ENCODE results near the gene PLB1. TPM values are rescaled to one million over a fixed set of nuclear protein-coding genes. Genes with fewer than 3 reads are reported as not detected.

PLB1 gene
- total RNA-seq, 1 donor from 2014 or later, result 1.0 TPM

- Histone ChIP-seq H3K27ac (ENCODE audit: low read depth, low read length) (peak overlapping the region; percentile 67), H3K27me3 (ENCODE audit: control insufficient read depth in 3 of 3, insufficient read depth in 3 of 3, low read length in 3 of 3) (no peaks in the 10 kb centered on the region), H3K9ac (ENCODE audit: low read depth in 1 of 3, low read length in 3 of 3) (peak overlapping the region; percentile 16 to 51 (median 28)), H3K4me1 (ENCODE audit: control insufficient read depth in 3 of 3, insufficient read depth in 3 of 3, low read length in 3 of 3) (peaks cover 9 to 33% (median 15%) of the 10 kb centered on the region in 3 donors), H3K9me3 (ENCODE audit: control insufficient read depth in 3 of 3, low read length in 3 of 3) (no peaks in the 10 kb centered on the region), H3K4me3 (ENCODE audit: low read length in 3 of 3) (no peak overlapping the region), H3K36me3 (ENCODE audit: control insufficient read depth in 3 of 3, insufficient read depth in 3 of 3, low read length in 3 of 3) (no peaks in the 10 kb centered on the region)
Observed at GRCh38 chr2:28613633-28614501, 118.0 kb downstream of the PLB1 start.

GRCh38 chr2:28615706-28616105 is 119.8 kb downstream of the PLB1 start:
- no peaks in the 10 kb centered on the region for H3K36me3 ChIP-seq (ENCODE audit: control insufficient read depth in 3 of 3, insufficient read depth in 3 of 3, low read length in 3 of 3)

DNA sequence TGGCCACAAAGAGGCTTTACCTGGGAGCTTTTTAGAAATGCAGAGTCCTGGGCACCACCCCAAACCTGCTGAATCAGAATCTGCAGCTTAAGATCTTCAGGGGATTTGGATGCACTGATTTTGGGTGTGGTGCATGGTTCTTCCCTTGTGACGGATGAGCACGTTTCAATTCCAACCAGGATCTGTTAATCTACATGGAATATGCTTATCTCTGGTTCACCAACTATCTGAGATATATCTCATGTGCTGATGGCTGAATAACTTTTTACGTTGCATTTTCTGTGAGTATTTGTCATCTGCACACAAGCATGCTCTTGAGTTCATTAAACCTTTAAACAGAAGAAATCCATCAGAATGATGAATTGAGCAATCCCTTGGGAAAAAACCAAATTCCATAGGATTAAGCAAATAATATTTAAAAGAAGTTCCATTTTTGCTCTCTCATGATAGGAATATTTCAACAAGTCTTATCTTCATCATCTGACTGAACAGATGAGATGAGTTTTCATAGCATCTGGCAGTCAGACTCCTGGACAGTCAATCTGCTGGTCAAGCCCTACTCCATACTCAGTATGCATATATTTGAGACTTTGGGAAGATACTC is 120.6 kb downstream of the PLB1 start:
- H3K4me1 ChIP-seq (ENCODE audit: control insufficient read depth in 3 of 3, insufficient read depth in 3 of 3, low read length in 3 of 3), result peaks cover 28 to 38% (median 28%) of the 10 kb centered on the region in 3 donors
- no peaks in the 10 kb centered on the region for H3K9me3 ChIP-seq (ENCODE audit: control insufficient read depth in 3 of 3, low read length in 3 of 3)
- no peaks in the 10 kb centered on the region for H3K36me3 ChIP-seq (ENCODE audit: control insufficient read depth in 3 of 3, insufficient read depth in 3 of 3, low read length in 3 of 3)
- H3K4me3 ChIP-seq (ENCODE audit: low read length in 3 of 3), result no peak overlapping the region
- no peaks in the 10 kb centered on the region for H3K27me3 ChIP-seq (ENCODE audit: control insufficient read depth in 3 of 3, insufficient read depth in 3 of 3, low read length in 3 of 3)
- no peak overlapping the region for H3K9ac ChIP-seq (ENCODE audit: low read depth in 1 of 3, low read length in 3 of 3)
- no peak overlapping the region for H3K27ac ChIP-seq (ENCODE audit: low read depth, low read length)

More at GRCh38 chr2:28615706-28616105, 119.8 kb downstream of the PLB1 start:
- no peak overlapping the region for H3K4me3 ChIP-seq (ENCODE audit: low read length in 3 of 3)
- H3K27ac ChIP-seq (ENCODE audit: low read depth, low read length), result no peak overlapping the region
- H3K9me3 ChIP-seq (ENCODE audit: control insufficient read depth in 3 of 3, low read length in 3 of 3), result no peaks in the 10 kb centered on the region
- no peaks in the 10 kb centered on the region for H3K27me3 ChIP-seq (ENCODE audit: control insufficient read depth in 3 of 3, insufficient read depth in 3 of 3, low read length in 3 of 3)
- H3K9ac ChIP-seq (ENCODE audit: low read depth in 1 of 3, low read length in 3 of 3), result no peak overlapping the region
- peaks cover 20 to 36% (median 22%) of the 10 kb centered on the region in 3 donors for H3K4me1 ChIP-seq (ENCODE audit: control insufficient read depth in 3 of 3, insufficient read depth in 3 of 3, low read length in 3 of 3)

DNA sequence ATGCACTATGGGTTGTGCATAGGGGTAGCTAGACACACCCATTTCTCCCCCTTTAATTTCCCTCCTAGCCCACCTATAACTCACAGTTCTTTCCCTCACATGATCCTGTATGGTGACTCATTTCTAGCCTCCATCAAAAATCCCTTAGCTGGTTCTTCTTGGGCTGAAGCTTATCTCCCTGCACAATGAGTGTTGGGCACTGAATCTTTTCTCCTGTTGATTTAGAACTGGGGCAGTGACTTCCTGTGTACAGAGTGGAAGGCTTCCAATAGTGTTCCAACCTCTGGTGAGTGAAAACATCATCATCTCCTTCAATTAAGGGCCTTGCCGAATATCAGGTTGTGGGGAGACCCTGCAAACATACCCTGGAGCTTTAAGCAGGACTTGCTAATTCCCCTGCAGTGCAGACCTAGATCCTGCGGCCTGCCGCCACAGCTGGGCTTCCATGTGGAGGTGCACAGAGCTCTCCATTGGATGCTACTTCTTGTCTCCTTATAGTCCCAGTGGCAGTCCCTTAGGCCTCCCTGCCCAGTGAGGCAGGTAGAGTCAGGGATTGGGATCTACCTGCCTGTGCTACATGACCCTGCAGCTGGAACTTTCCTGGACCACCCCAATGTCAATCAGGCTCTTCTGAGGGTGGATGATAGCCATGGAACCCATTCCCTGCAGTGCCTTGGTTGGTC is 121.8 kb downstream of the PLB1 start:
- Histone ChIP-seq H3K9me3 (ENCODE audit: control insufficient read depth in 3 of 3, low read length in 3 of 3) (no peaks in the 10 kb centered on the region), H3K9ac (ENCODE audit: low read depth in 1 of 3, low read length in 3 of 3) (no peak overlapping the region), H3K36me3 (ENCODE audit: control insufficient read depth in 3 of 3, insufficient read depth in 3 of 3, low read length in 3 of 3) (no peaks in the 10 kb centered on the region), H3K27me3 (ENCODE audit: control insufficient read depth in 3 of 3, insufficient read depth in 3 of 3, low read length in 3 of 3) (no peaks in the 10 kb centered on the region), H3K4me3 (ENCODE audit: low read length in 3 of 3) (no peak overlapping the region), H3K4me1 (ENCODE audit: control insufficient read depth in 3 of 3, insufficient read depth in 3 of 3, low read length in 3 of 3) (peaks cover 30 to 38% (median 35%) of the 10 kb centered on the region in 3 donors), H3K27ac (ENCODE audit: low read depth, low read length) (no peak overlapping the region)

- Histone ChIP-seq H3K4me1 (ENCODE audit: control insufficient read depth in 3 of 3, insufficient read depth in 3 of 3, low read length in 3 of 3) (peaks cover 28 to 38% (median 35%) of the 10 kb centered on the region in 3 donors), H3K9ac (ENCODE audit: low read depth in 1 of 3, low read length in 3 of 3) (peak overlapping the region in 1 of 3 donors; percentile 1), H3K36me3 (ENCODE audit: control insufficient read depth in 3 of 3, insufficient read depth in 3 of 3, low read length in 3 of 3) (no peaks in the 10 kb centered on the region), H3K27me3 (ENCODE audit: control insufficient read depth in 3 of 3, insufficient read depth in 3 of 3, low read length in 3 of 3) (no peaks in the 10 kb centered on the region), H3K27ac (ENCODE audit: low read depth, low read length) (no peak overlapping the region), H3K4me3 (ENCODE audit: low read length in 3 of 3) (no peak overlapping the region), H3K9me3 (ENCODE audit: control insufficient read depth in 3 of 3, low read length in 3 of 3) (no peaks in the 10 kb centered on the region)
Observed at GRCh38 chr2:28618221-28619141, 122.6 kb downstream of the PLB1 start.

DNA sequence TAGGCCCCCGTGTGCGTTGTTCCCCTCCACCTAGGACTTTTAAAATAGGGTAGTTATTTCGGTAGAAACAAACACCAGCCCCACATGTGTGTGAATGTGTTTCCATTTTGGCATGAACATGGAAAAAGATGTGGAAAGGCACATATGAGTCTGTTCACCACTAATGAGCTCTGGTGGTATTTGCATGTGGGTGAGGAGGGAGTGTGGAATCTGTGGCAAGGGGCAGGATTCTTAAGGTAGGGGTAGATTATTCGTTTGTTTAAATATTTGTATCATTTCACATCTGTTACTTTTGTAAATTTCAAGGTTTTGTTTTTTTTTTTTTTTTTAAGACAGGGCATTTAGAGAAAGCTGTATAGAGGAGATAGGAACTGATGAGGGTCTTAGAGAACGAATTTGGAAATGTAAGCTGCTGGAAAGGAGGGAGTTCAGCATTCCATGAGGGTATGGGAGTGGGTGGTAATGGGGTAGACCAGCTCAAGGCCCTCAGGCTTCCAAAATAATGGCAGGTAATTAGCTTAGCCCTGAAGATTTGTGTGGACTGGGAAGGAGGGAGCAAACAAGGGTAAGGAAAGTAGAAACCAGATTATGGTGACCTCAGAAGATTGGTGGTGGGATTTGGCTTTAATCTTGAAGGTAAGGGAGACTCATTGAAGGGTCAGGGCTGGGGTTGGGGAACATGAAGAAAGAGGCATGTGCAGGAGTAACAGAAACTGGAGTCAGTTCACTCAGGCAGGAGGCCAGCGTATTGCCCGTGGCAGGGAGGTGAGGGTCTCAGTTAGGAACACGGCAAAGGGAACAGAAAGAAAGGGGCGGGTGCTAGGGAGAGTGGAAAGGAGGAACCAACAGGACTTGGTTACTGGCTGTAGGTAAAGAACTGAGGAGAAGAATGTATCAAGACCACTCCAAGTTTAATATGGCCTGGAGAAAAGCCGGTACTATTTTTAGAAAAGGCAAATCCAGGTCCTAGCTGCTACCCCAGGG is 123.6 kb downstream of the PLB1 start:
- no peak overlapping the region for H3K4me3 ChIP-seq (ENCODE audit: low read length in 3 of 3)
- H3K9me3 ChIP-seq (ENCODE audit: control insufficient read depth in 3 of 3, low read length in 3 of 3), result no peaks in the 10 kb centered on the region
- peak overlapping the region in 1 of 3 donors; percentile 1 for H3K9ac ChIP-seq (ENCODE audit: low read depth in 1 of 3, low read length in 3 of 3)
- no peaks in the 10 kb centered on the region for H3K36me3 ChIP-seq (ENCODE audit: control insufficient read depth in 3 of 3, insufficient read depth in 3 of 3, low read length in 3 of 3)
- no peak overlapping the region for H3K27ac ChIP-seq (ENCODE audit: low read depth, low read length)
- peaks cover 26 to 31% (median 30%) of the 10 kb centered on the region in 3 donors for H3K4me1 ChIP-seq (ENCODE audit: control insufficient read depth in 3 of 3, insufficient read depth in 3 of 3, low read length in 3 of 3)
- no peaks in the 10 kb centered on the region for H3K27me3 ChIP-seq (ENCODE audit: control insufficient read depth in 3 of 3, insufficient read depth in 3 of 3, low read length in 3 of 3)

DNA sequence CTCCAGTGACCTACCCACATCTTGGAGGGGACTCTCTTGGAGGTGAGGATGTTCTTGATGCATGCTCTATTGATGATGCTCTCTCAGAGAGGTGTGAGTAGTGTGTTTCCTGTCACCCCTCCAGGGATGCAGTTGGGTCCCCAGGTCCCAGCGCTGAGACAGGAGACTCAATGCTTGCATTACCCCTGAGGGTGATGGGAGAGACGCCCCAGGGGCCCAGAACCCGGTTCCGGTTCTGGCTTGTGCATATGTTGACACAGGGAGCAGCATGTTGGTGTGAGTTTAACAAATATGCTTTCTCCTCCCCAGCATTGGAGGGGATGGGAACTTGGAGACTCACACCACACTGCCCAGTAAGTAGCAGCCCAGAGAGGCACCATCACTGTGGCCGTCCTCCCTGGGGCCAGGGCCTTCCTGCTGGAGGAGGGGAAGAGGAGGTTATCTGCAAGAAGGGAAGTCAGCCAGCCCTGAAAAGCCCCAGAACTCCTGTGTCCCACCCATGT is 124.5 kb downstream of the PLB1 start:
- no peak overlapping the region for H3K27ac ChIP-seq (ENCODE audit: low read depth, low read length)
- peaks cover 34 to 39% (median 37%) of the 10 kb centered on the region in 3 donors for H3K4me1 ChIP-seq (ENCODE audit: control insufficient read depth in 3 of 3, insufficient read depth in 3 of 3, low read length in 3 of 3)
- no peak overlapping the region for H3K4me3 ChIP-seq (ENCODE audit: low read length in 3 of 3)

GRCh38 chr2:28620801-28621171 is 124.9 kb downstream of the PLB1 start:
- Histone ChIP-seq H3K36me3 (ENCODE audit: control insufficient read depth in 3 of 3, insufficient read depth in 3 of 3, low read length in 3 of 3) (no peaks in the 10 kb centered on the region), H3K27me3 (ENCODE audit: control insufficient read depth in 3 of 3, insufficient read depth in 3 of 3, low read length in 3 of 3) (no peaks in the 10 kb centered on the region), H3K4me1 (ENCODE audit: control insufficient read depth in 3 of 3, insufficient read depth in 3 of 3, low read length in 3 of 3) (peaks cover 38 to 44% (median 42%) of the 10 kb centered on the region in 3 donors), H3K9ac (ENCODE audit: low read depth in 1 of 3, low read length in 3 of 3) (peak overlapping the region in 1 of 3 donors; percentile 54), H3K9me3 (ENCODE audit: control insufficient read depth in 3 of 3, low read length in 3 of 3) (no peaks in the 10 kb centered on the region), H3K27ac (ENCODE audit: low read depth, low read length) (peak overlapping the region; percentile 61), H3K4me3 (ENCODE audit: low read length in 3 of 3) (no peak overlapping the region)

More for the DNA sequence above, 124.5 kb downstream of the PLB1 start:
- no peaks in the 10 kb centered on the region for H3K9me3 ChIP-seq (ENCODE audit: control insufficient read depth in 3 of 3, low read length in 3 of 3)
- no peaks in the 10 kb centered on the region for H3K27me3 ChIP-seq (ENCODE audit: control insufficient read depth in 3 of 3, insufficient read depth in 3 of 3, low read length in 3 of 3)
- no peaks in the 10 kb centered on the region for H3K36me3 ChIP-seq (ENCODE audit: control insufficient read depth in 3 of 3, insufficient read depth in 3 of 3, low read length in 3 of 3)
- H3K9ac ChIP-seq (ENCODE audit: low read depth in 1 of 3, low read length in 3 of 3), result no peak overlapping the region
